Measurements from ENCODE around the gene PITPNM1. TPM values are rescaled to one million over a fixed set of nuclear protein-coding genes. Genes with fewer than 3 reads are reported as not detected.

Gene PITPNM1
- total RNA-seq, 4 donors from 2014 or later = 12.4 to 25.7 (median 19.7) TPM

DNA sequence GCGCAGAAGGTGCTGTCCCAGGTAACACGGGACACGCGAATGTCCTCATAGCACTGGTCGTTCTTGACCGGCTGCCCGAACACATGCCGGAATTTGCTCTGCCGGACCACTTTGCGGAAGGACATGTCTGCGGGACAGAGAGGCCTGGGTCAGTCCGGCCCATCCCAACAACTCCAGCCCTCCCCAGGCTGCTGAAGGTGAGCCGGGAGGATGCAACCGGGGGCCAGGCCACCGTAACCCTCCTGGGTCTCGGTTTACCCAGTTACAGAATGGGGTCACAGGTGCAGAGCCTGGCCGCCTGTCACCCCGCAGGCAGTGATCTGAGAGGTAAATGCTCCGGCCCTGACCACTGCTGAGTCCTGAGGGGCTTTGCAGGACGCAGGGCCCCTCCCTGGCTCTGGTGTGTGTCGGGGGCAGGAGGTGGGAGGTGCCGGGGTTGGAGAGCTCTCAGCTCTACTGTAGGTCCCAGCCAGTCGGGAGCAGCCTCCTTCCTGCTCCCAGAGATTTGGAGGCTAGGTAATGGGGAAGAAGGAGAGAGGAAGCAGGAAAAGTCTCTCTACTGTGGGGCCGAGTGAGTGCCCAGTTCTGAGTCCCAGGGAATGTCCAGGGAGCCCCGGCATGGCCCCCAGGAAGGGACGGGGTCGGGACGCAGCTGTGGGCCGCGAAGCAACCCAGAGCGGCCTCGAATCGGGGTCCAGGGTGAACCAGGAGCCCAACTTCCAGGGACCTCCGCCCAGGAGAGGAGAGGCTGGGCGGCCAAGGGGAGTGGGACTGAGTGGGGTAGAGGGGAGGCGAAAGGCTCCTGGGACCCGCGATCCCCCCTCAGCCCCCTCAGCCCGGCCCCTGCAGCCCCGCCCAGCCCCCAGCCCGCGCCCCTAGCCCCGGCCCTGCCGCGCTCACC is 62.4 kb downstream of the PITPNM1 start:
- WGBS = 32% methylated on average over 24 of the region's 45 CpGs
- no peaks in the 10 kb centered on the region for H3K9me3 ChIP-seq
- H3K4me1 ChIP-seq = peaks cover 51% of the 10 kb centered on the region

More for the DNA sequence above, 62.4 kb downstream of the PITPNM1 start:
- H3K27ac ChIP-seq = peak overlapping the region; percentile 93
- TF ChIP-seq EP300 (IDR thresholded peaks at IDR 0.05) = no peak
- no peak for TF ChIP-seq POLR2AphosphoS5 (IDR thresholded peaks at IDR 0.05)
- no peak for TF ChIP-seq POLR2A (IDR thresholded peaks at IDR 0.05)
- no peak for TF ChIP-seq CTCF (IDR thresholded peaks at IDR 0.05)
- no peaks in the 10 kb centered on the region for H3K27me3 ChIP-seq
- peak overlapping the region; percentile 91 for H3K4me3 ChIP-seq
- H3K36me3 ChIP-seq = peaks cover 36% of the 10 kb centered on the region
- no peak for DNase-seq (ENCODE audit: low spot score in 2 of 2)

Other genes with a start within 250 kb of the PITPNM1 start
- 100 to 1,000 TPM in 2 of 4 donors, 10 to 100 TPM in 2; 84.3 to 157 (median 105) TPM for gene GRK2, start 238.9 kb downstream of the PITPNM1 start, total RNA-seq
- gene ANKRD13D, start 216.1 kb downstream of the PITPNM1 start, total RNA-seq = 100 to 1,000 TPM in 1 of 4 donors, 10 to 100 TPM in 3; 55.7 to 154 (median 77.2) TPM
- 100 to 1,000 TPM in 1 of 4 donors, 10 to 100 TPM in 3; 49.4 to 107 (median 63.9) TPM for gene SSH3, start 201.8 kb downstream of the PITPNM1 start, total RNA-seq
- gene POLD4, start 151.8 kb downstream of the PITPNM1 start, total RNA-seq = 10 to 100 TPM; 54.5 to 75.7 (median 65.0) TPM
- 1 to 10 TPM; 2.7 to 5.5 (median 4.0) TPM for gene CLCF1, start 131.8 kb downstream of the PITPNM1 start, total RNA-seq
- gene RAD9A, start 113.4 kb downstream of the PITPNM1 start, total RNA-seq = 10 to 100 TPM; 24.1 to 86.9 (median 28.5) TPM
- gene PPP1CA, start 103.5 kb downstream of the PITPNM1 start, total RNA-seq = 100 to 1,000 TPM in 3 of 4 donors, 10 to 100 TPM in 1; 75.6 to 158 (median 121) TPM
- under 1 TPM; 0.26 to 0.64 (median 0.52) TPM for gene TBC1D10C, start 101.3 kb downstream of the PITPNM1 start, total RNA-seq
- under 1 TPM; 0.21 to 0.94 (median 0.74) TPM for gene CARNS1, start 89.7 kb downstream of the PITPNM1 start, total RNA-seq
- 100 to 1,000 TPM; 147 to 193 (median 158) TPM for gene RPS6KB2, start 76.9 kb downstream of the PITPNM1 start, total RNA-seq
- 1 to 10 TPM in 2 of 4 donors, under 1 TPM in 2; 0.59 to 4.3 (median 2.0) TPM for gene PTPRCAP, start 67.7 kb downstream of the PITPNM1 start, total RNA-seq
- 10 to 100 TPM; 46.7 to 64.2 (median 47.1) TPM for gene CORO1B, start 61.9 kb downstream of the PITPNM1 start, total RNA-seq
- under 1 TPM in 1 of 4 donors, not detected in 3; 0.34 TPM for gene GPR152, start 52.6 kb downstream of the PITPNM1 start, total RNA-seq
- gene CABP4, start 50.0 kb downstream of the PITPNM1 start, total RNA-seq = 1 to 10 TPM in 1 of 4 donors, under 1 TPM in 2, not detected in 1; 0.38 to 2.5 (median 0.72) TPM
- 100 to 1,000 TPM; 131 to 376 (median 207) TPM for gene TMEM134, start 36.1 kb downstream of the PITPNM1 start, total RNA-seq
- gene AIP, start 22.3 kb downstream of the PITPNM1 start, total RNA-seq = 10 to 100 TPM; 30.5 to 58.4 (median 42.2) TPM
- 10 to 100 TPM; 16.7 to 44.6 (median 30.9) TPM for gene CDK2AP2, start 2.8 kb upstream of the PITPNM1 start, total RNA-seq
- gene CABP2, start 18.1 kb upstream of the PITPNM1 start, total RNA-seq = not detected
- 1,000 to 10,000 TPM in 3 of 4 donors, 100 to 1,000 TPM in 1; 564 to 1,559 (median 1,256) TPM for gene GSTP1, start 78.4 kb upstream of the PITPNM1 start, total RNA-seq
- gene NDUFV1, start 101.6 kb upstream of the PITPNM1 start, total RNA-seq = 100 to 1,000 TPM; 200 to 361 (median 275) TPM
- 10 to 100 TPM; 33.9 to 48.8 (median 46.3) TPM for gene NUDT8, start 124.6 kb upstream of the PITPNM1 start, total RNA-seq
- gene TBX10, start 134.4 kb upstream of the PITPNM1 start, total RNA-seq = not detected
- gene ACY3, start 145.4 kb upstream of the PITPNM1 start, total RNA-seq = not detected
- gene ALDH3B2, start 169.3 kb upstream of the PITPNM1 start, total RNA-seq = 100 to 1,000 TPM in 2 of 4 donors, 10 to 100 TPM in 2; 90.0 to 176 (median 105) TPM